Measurements from ENCODE around the gene ADAMTS2.
A peak's percentile ranks its signal among the peaks of the same experiment; 100 is the strongest.

The ADAMTS2 gene

DNA sequence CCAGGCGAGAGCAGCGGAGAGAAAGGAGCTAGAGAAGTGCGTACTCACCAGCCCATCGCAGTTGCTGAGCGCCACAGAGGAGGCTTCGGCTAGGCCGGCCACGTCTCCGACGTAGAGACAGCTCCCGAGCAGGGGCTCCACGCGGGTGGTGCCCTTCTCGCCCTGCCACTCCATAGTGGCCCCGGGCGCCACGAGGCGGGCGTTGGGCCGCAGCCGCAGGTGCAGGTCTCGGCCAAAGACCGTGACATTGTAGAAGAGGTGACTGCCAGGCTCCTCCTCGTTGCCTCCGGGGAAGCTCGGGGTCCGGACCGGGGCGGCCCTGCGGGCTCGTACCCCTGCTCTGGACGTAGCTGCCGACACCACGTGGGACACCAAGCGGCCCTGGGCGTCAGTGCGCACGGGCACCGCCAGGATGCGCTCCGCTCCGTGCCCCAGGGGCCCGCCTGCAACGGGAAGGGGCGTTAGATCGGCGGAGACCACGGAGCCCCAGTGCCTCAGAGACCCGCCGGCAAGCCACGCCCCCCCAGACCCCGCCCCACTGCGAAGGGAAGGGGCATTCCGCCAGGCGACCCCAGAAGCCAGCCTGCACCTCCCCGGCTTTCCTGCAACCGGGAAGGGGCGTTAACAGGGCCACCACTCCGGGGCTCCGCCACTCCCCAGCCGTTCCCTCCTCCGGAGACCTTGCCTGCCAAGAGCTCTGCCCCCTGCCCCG is 1.4 kb downstream of the ADAMTS2 start:
- DNase-seq (ENCODE audit: low read depth, low spot score), result no peak

DNA sequence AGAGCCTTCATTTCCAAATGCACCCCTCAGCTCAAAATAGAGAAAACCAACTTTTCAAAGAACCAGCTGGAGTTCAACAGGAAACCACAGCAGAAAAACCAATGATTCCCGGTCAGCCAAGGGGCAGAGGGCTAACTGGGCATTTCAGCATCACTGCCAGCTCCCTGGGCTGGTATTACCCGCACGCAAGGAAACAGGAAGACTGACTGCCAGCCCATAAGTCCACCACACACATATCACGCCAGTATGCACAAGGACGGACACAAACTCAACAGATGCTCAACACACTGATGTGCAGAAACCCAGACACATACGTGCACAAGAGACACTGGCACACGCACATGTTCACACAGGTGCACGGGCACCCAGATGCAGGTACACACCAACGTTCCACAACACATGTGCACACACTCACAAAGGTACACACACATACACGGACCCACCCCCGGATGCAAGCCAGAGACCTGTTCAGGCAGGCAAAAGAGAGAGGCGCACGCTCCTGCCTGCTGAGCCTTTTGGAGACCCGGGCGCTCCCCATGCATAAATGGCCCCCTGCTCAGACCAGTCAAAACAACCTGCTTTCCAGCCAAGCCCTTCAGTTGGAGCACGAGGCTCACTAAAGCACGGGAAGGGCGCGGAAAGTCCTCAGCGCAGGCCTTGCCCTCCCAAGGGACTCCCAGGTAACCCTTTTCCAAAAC is 2.1 kb downstream of the ADAMTS2 start:
- DNase-seq (ENCODE audit: low read depth, low spot score), result no peak

DNA sequence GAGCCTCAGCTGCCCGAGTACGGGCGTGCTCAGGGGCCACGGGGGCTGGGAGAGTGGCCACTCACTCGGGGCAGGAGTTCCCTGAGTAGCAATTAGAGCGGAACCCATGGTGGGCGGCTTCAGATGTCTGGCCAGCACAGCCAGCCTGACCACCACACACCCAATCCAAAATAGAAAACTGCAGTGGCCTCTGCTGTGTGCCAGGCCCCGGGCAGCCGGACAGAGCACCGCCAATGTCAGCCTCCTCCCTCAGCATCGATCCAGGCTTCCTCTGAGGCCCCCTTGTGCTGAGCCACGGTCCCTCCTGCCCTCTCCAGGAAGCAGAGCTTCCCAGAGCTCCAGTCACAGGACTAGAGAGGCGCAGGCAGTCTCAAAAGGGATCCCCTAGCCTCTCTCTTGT is 2.7 kb downstream of the ADAMTS2 start:
- DNase-seq (ENCODE audit: low read depth, low spot score), result no peak

DNA sequence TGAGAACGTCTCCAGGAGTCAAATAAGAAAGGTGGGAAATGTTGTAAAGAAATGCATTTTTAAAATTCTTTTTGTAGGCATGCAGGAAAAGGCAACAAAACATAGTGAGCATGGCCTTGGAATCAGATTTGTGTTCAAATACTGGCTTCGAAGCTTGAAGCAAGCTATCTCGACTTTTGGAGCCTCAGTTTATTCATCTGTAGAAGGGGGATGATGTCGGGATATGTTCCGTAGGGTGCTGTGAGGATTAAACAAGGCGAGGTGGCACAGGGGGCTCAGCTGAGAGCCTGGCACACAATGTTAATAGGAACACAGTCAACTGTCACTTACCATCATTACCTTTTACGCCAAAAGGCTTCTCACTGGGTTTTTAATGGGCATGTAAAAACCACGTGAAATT is 4.8 kb downstream of the ADAMTS2 start:
- no peak for DNase-seq (ENCODE audit: low read depth, low spot score)

DNA sequence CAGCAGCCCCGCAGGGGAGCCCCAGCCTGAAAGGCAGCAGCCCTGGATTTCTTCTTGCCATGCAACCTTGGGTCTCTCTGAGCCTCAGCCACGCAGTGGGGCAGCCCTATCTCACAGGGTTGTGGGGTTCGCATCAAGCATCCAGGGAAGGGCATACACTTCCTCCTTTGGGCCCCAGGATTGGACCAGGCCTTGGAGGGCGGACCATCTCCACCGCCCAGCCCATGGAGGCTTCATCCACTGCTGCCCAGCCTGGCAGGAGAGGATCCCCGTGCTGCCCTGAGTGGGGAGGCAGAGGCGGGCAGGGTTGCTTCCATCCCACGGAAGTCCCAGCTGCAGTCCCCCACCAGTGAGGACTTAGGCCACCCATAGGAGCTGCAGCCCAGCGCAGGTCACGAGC is 5.3 kb downstream of the ADAMTS2 start:
- no peak for DNase-seq (ENCODE audit: low read depth, low spot score)

DNA sequence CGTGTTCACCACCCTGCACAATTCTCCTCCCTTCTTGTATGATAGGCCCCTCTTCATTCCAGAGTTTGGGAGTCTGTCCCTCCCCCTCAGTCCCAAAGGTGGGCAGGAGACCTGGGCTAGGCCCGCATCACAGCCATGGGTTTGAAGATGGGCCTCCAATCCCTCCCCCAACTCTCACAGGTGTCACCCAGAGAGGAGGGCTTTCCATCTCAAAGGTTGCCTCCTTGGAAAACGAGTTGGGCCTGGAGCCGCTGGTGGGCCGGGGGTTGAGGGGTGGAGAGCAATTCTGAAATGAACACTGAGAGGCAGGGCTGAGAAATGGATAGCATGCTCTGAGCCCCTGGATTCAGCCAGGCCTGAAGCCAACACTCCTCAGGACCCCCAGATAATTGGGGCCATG is 6.2 kb downstream of the ADAMTS2 start:
- DNase-seq (ENCODE audit: low read depth, low spot score), result no peak

DNA sequence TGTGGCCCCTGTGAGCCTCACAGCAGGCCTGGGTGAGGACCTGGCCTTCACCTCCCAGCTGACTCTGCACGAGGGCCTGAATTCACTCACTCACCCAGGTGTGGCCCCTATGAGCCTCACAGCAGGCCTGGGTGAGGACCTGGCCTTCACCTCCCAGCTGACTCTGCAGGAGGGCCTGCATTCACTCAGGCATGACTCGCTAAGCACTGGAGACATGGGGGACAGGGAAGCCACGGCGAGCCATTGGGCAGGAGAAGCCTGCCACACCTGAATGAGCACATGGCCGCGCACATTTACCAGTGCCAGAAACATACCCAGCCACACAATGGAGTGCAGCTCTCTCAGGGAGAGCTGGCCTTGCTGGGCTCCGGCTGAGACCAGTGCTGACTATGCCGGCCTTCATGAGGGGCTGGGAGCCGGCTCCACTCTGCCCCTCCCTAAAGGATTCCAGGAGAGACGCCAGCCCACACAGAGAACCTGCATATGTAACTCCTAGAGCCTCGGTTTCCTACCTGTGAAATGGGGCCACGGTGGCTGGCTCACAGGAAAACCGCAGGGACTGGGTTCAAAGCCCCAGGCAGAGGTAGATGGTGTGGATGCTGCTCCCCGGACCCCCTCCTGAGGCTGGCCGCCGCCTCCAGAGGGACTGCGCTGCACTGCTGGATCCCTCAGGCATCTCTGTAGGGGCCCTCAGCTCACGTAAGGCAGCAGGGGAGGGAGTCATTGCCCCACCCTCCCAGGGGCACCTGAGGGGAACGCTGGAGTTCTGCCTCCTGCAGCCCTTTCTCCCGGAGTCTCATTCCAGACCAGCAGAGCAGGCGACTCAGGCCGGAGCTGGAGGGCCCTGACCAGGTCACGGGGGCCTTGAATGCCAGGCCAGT is 7.2 kb downstream of the ADAMTS2 start:
- no peak for DNase-seq (ENCODE audit: low read depth, low spot score)

DNA sequence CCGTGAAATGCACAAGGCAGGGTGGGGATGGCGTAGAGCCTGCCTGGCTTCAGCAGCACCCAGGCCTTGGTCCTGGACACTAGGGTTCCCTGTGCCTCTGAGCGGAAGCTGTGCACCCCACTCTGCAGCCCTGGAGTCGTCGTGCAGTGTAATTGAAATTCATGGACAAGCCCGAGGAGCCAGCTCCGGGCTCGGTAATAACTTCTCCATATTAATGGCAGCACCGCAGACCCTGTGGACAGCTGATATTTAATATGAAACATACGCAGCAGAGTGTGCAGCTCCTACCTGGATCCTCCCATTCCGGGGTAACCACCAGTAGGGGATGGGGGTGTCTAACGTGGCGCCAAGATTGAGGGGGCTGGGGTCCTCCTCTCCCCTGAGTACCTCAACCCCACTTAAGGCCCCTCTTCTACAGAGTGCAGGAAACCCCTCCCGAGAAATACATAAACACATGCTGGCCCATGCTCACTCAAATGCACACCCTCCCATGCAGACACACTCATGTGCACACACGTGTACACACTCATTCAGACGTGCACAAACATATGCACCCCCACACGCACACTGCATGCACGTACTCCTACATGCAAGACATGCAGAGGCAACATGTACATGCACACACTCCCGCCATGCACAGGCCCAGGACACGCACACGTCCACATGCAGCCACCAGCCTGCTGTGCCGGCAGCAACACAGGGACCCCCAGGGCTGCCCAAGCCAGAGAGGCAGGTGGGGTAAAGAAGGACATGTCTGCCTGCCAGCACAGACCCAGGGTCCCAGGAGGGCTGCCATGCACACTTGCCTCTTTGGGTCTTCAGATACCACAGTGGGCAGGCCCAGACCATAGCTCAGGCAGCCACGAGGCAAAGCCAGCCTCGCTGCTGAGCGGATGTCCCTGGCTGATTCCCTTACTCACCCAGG is 8.1 kb downstream of the ADAMTS2 start:
- no peak for DNase-seq (ENCODE audit: low read depth, low spot score)

DNA sequence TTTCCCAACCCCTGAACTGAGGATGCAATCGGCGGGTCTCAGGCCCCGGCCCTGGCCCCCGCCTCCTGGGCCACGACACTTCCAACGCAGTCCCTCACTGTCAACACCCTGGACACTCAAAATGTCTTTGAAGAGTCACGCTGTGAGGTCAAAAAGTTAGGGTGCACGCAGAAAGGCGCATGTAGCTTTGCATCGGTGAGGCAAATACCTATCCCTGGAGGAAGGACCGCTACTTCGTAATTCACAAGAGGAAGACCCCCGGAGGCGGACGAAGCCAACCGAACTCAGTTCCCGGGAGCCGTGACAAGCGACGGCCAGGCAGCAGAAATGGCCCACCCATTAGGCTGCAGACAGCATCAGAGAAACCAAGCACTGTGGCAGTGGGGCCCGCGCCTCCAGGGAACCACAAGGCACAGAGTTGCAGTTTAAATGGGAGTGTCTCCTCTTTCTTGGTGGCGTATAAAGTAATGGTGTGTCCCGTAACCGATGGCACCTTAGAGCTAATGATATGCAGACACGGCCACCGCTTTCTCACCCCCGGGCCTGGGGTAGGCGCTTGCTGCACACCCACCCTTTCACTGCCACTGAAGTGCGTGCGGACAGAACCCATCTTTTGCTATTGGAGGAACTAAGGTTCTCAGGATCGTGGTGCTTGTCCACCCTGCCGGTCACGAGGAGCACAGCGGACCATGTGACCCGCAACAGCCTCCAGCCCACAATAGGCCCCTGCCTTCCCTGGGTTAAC is 9.0 kb downstream of the ADAMTS2 start:
- no peak for DNase-seq (ENCODE audit: low read depth, low spot score)

DNA sequence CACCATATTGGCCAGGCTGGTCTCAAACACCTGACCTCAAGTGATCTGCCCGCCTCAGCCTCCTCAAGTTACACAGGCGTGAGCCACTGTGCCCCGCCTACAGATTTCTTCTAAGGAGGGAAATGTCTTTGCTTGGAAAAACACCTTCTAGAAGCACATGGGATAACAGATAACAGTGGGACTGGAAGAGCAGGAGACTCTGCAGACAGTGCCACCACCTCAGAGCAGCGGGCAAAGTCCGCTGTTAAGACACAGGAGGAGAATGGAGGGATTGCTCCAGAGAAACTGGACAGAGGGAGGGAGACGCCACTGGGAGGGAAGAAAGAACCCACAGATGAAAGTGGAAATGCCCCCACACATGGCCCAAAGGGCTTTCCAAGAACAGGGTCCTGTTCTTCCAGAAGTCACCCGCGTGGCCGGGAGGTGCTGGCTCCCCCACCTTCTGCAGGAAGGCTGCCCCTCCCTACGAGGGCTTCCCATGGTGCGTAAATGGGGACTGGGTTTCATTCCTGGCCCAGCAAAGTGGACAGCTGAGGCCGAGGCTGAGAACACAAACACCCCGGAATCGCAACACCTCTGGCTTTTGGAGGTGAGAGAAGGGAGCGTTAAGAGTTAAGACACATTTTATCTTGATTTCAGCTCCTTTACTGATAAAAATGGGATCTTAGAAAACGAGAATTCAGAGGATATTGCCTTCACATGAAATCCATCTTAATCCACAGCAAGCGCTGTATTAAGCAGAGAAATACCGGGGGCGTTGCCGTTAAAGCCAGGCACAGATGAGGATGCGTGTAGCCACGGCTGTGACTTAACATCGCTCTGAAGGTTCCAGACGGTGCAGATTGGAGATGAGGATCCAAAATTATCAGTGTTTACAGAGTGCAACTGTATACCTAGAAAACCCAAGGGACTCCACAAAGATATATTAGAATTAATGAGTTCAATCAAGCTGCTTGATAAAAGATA is 11.2 kb downstream of the ADAMTS2 start:
- no peak for DNase-seq (ENCODE audit: low read depth, low spot score)

DNA sequence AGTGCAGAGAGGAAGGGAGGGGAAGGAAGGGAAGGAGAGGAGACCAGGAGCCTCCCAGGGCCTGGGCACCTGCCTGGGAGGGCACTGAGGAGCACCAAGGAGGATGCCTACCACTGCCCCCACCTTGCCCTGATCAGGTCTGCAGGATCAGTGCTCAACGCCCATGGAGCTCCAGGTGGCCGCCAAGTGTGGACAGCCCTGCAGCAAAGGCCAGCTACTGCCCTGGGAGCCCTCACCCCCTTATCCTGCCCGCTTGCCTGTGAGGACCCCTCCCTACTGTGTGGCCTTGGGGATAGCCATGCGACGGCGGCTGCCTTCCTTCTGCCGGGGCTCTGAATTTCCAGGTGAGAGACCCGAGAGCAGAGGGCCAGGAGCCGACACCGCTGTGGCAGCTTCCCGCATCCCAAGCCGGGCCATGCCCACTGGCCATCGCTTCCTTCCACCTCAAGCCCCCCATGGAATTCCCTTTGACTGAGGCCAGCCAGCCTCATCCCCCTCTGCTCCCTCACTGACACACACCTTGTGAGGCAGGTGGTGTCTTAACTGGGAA is 12.4 kb downstream of the ADAMTS2 start:
- no peak for DNase-seq (ENCODE audit: low read depth, low spot score)

DNA sequence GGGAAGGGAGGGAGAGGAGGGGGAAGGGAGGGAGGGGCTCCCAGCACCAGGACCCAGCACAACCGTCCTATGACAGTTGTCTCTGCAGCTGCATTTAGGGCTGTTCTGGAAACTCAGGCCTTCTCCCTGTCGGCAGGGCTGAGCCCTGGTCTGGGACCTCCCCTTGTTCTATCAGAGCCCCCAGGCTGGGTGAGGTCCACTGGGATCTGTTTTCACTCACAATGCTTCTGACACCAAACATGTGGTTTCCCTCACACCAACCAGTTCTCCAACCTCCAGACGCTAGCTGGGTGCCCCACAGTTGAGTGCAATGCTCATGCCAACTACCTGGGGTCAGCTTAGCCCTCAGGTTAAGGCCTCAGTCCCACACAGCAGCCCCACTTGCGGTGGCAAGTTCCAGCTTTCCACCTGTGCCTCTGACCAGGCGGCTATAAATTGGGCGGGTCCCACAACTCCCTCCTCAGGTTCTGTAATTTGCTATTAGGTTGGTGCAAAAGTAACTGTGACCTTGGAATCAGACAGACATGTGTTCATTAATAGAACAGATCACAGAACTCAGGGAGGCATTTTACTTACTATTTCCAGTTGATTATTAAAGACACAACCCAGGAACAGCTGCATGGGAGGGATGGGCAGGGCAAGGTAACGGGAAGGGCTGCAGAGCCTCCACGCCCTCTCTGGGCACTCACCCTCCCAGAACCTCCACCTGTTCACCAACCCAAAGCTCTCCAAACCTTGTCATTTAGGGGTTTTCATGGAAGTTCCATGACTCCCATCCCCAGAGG is 13.5 kb downstream of the ADAMTS2 start:
- DNase-seq (ENCODE audit: low read depth, low spot score), result no peak

DNA sequence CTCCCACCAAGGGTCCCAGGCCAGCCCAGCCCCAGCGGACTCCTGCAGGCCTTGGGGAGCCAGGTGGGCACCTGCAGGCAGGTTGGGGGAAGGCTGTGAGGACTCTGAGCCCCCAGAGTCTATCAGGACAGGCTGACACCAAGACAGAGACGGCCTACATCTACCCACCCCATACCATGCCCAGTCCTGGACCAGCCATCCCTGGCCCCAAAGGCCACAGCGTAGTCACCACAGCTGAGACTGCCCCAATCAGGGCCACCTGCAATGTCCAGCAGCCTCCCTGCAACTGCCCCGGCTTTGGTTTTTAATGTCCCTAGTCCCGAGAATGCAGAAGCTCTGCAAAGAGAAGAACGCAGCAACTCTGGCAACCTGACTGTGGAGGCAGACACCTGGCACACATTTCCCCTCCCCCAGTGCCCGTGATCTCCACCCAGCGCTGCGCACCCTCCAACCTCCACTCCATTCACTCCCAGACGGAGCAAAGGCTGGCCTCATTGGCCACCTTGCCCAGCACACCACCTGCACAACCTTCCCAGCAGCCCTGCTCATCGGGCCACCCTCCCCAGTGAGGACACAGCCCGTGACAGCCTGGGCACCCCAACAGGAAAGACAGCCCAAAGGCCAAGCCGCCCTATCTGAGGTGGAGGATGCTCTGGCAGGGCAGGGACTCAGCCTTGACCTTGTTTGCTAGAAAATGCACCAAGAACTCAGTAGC is 14.9 kb downstream of the ADAMTS2 start:
- no peak for DNase-seq (ENCODE audit: low read depth, low spot score)

DNA sequence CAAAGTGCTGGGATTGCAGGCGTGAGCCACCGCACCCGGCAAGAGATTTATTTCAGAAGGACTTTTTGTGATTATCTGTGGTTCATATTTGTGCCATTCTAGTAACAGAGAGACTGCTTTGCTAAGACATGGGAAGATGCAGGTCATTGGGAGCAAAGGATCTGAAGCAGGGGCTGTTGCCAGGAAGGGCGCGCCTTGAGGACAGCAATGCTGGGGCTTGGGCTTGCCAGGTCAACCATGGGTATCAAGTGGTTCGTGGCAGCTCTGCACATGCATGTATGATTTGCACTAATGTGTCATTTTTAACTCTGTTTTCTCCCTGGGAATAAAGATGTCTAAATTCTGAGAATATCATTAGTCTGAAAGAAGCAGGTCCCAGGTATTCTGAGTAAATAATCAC is 17.0 kb downstream of the ADAMTS2 start:
- DNase-seq (ENCODE audit: low read depth, low spot score), result no peak

DNA sequence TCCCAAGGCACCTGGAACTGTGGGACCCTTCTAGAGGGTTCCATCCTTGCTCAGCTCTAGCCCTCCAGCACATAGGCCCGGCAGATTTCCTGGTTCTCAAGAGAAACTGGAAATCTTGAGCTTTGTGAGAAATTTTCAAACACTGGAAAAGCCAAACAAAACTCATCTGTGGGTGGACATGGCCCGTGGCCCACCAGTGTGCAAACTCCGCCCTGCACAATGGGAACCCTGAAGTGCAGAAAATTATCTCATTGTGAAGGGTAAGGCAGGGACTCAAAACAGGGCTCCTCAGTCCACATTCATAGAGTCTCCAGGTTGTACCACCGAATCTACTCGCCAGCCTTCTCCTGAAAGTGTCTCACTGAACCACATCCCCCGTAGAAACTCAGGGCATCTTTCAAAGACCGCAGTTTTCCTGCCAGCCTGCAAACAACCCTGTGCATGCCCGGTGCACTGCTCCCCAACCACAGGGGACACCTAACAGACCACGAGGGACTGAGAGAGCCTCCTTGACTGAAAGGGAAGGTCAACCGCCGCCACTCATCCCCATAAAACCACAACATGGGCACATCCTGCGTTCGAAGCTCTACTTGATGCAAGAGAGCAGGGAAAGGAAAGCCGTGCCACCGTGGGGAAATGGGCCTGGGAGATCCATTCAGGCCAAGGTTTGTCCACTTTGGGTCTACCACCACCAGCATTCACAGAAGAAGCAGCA is 18.1 kb downstream of the ADAMTS2 start:
- no peak for DNase-seq (ENCODE audit: low read depth, low spot score)

DNA sequence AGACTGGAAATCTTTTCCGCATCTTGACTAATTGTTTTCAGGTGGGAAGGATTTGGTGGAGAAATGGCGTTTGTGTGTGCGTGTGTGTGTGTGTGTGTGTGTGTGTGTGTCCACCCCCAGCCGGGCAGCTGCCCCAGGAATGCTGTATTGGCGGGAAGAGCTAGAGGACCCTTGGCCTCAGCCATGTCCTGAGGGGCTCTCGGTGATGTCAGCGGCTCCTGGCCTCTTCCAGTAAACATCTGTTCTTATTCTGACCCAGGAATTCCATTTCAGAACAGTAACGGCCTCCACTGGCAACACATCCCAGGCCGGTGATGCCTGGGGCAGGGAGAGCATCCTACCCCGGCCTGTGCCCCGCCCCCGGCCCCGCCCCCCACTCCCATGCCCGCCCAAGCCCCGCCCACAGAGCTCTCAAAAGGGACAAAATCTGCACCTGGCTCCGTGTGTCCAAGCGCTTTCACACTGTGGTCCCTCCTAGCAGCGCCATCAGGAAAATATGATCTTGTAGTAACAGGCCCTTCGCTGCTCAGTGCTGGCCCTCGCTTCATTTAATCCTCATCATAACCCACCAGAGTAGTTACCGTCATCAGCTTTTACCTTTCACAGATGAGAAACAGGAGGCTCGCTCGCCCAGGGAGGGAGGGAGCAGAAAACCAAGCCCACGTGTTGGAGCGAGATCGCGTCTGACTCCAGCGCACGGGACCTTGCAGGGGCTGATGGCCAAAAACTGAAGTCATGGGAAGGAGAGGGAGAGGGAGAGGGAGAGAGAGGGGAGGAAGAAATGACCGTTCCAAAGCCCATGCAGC is 18.9 kb downstream of the ADAMTS2 start:
- DNase-seq (ENCODE audit: low read depth, low spot score), result peak; percentile 74

Measured in smooth muscle cell of the brain vasculature (primary cell).